Activated naive CD4-positive, alpha-beta T cell treated with anti-CD3 and anti-CD28 coated beads, Interleukin-2, amount 10 ng/mL, durations not matched to agents 7 days and 5 days (primary cell): ENCODE measurements around the gene ITGB5.

ENCODE experiments used
- CTCF ChIA-PET: fragments of 350-600 bp; sonication (Branson Sonifier 250); formaldehyde crosslinking; loops from one replicate; lab custom pipeline; 2021; ENCODE audit warnings: antibody characterized with exemption; lab: Charles Lee
- DNase-seq: peaks from one replicate; pipeline ENCODE4 v3.0.0-alpha.2; 2020
- H3K27ac Mint-ChIP-seq: one replicate; pipeline ENCODE4 v1.8.0; 2021; ENCODE audit warnings: mild to moderate bottlenecking, moderate library complexity, mixed read lengths
- H3K27me3 Mint-ChIP-seq: one replicate; pipeline ENCODE4 v1.8.0; 2021; ENCODE audit warnings: mild to moderate bottlenecking, mixed read lengths
- H3K36me3 Mint-ChIP-seq: one replicate; pipeline ENCODE4 v1.8.0; 2021; ENCODE audit warnings: mixed read lengths
- H3K4me1 Mint-ChIP-seq: one replicate; pipeline ENCODE4 v1.8.0; 2021; ENCODE audit warnings: mixed read lengths
- H3K4me3 Mint-ChIP-seq: one replicate; pipeline ENCODE4 v1.8.0; 2021; ENCODE audit warnings: mild to moderate bottlenecking, moderate library complexity, mixed read lengths
- H3K9me3 Mint-ChIP-seq: one replicate; pipeline ENCODE4 v1.8.0; 2021; ENCODE audit warnings: mixed read lengths

Gene ITGB5, protein sequence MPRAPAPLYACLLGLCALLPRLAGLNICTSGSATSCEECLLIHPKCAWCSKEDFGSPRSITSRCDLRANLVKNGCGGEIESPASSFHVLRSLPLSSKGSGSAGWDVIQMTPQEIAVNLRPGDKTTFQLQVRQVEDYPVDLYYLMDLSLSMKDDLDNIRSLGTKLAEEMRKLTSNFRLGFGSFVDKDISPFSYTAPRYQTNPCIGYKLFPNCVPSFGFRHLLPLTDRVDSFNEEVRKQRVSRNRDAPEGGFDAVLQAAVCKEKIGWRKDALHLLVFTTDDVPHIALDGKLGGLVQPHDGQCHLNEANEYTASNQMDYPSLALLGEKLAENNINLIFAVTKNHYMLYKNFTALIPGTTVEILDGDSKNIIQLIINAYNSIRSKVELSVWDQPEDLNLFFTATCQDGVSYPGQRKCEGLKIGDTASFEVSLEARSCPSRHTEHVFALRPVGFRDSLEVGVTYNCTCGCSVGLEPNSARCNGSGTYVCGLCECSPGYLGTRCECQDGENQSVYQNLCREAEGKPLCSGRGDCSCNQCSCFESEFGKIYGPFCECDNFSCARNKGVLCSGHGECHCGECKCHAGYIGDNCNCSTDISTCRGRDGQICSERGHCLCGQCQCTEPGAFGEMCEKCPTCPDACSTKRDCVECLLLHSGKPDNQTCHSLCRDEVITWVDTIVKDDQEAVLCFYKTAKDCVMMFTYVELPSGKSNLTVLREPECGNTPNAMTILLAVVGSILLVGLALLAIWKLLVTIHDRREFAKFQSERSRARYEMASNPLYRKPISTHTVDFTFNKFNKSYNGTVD

GRCh38 chr3:124887177-124887931 is at the start of gene ITGB5:
ITGB5 (minus strand) TSS chr3:124887365; CDS start chr3:124887000, 365 bp downstream.
- peak; percentile 42 for DNase-seq
- CTCF ChIA-PET = interaction anchor here (1.3 kb wide), 1 partner anchor 126 kb away, joined by 3 read pairs; no protein-coding TSS in a partner anchor

GRCh38 chr3:124935794-124936542 is 48.8 kb upstream of the ITGB5 start:
- DNase-seq = no peak
- Mint-ChIP-seq H3K27ac (no peak overlapping the region), H3K9me3 (no peaks in the 10 kb centered on the region), H3K36me3 (no peaks in the 10 kb centered on the region), H3K27me3 (peaks cover 40% of the 10 kb centered on the region), H3K4me3 (no peak overlapping the region), H3K4me1 (no peaks in the 10 kb centered on the region)
- CTCF ChIA-PET = no interaction called here

More at GRCh38 chr3:124887177-124887931, at the start of gene ITGB5:
- Mint-ChIP-seq H3K27ac (no peak within 1 kb of the TSS), H3K27me3 (peaks cover 85% of the 10 kb centered on the region), H3K4me3 (peak within 1 kb of the TSS; percentile 60), H3K36me3 (peaks cover 3% of the 10 kb centered on the region), H3K9me3 (no peaks in the 10 kb centered on the region), H3K4me1 (peaks cover 10% of the 10 kb centered on the region)

DNA sequence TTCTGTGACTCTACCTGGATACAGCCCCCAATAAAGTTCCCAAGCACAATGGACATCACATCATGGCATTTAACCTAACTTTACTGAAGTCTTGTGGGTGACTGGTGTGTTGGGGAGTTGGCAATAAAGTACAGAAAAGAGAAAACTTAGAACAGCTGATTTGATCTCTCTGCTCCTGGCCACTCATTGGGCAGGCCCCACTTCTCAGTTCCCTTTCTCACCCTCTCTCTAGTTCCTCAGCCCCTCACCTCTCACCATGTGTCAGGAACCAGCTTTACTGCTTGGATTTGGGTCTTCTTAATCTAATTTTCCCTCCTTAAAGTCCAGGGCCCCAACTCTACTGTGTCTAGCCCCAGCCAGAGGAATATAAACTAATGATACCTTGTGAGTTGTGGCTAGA is 48.1 kb upstream of the ITGB5 start:
- Mint-ChIP-seq H3K4me1 (no peaks in the 10 kb centered on the region), H3K36me3 (no peaks in the 10 kb centered on the region), H3K9me3 (no peaks in the 10 kb centered on the region), H3K4me3 (no peak overlapping the region), H3K27me3 (peaks cover 42% of the 10 kb centered on the region), H3K27ac (no peak overlapping the region)
- CTCF ChIA-PET = no interaction called here
- no peak for DNase-seq

DNA sequence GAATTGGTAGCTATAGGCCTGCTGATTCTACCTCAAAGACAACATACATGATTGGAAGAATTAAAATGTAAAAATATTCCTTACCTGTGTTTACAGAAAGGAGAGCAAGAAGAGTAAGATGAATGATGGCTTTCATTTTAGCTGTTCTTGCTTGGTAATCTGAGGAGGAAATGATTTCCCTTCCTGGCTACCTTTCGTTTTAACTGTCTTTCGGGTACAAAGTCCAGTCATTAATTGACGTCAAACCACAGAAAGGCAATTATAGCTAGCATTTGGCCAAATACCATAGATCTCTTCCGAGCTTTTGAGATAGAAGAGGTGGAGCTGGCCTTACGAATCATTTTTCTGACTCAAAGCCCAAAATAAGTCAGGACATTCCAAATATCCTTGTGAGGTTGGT is 47.4 kb upstream of the ITGB5 start, which contains the start of gene MUC13:
MUC13 (minus strand) TSS at position 175 of the 400 bp plus-strand sequence; CDS start at position 136, 39 bp downstream.
- no peaks in the 10 kb centered on the region for H3K9me3 Mint-ChIP-seq
- DNase-seq = no peak
- CTCF ChIA-PET = interaction anchor here (0.6 to 1.1 kb wide), 3 partner anchors 10 to 27 kb away, joined by 3 to 4 read pairs (median 4); no protein-coding TSS in a partner anchor
- no peak within 1 kb of the TSS for H3K4me3 Mint-ChIP-seq
- H3K4me1 Mint-ChIP-seq = no peaks in the 10 kb centered on the region
- H3K27ac Mint-ChIP-seq = no peak within 1 kb of the TSS
- H3K36me3 Mint-ChIP-seq = no peaks in the 10 kb centered on the region
- peaks cover 41% of the 10 kb centered on the region for H3K27me3 Mint-ChIP-seq

- peaks cover 38% of the 10 kb centered on the region for H3K27me3 Mint-ChIP-seq
- H3K27ac Mint-ChIP-seq = no peak overlapping the region
- peaks cover 6% of the 10 kb centered on the region for H3K4me1 Mint-ChIP-seq
- H3K9me3 Mint-ChIP-seq = no peaks in the 10 kb centered on the region
- no peak overlapping the region for H3K4me3 Mint-ChIP-seq
- CTCF ChIA-PET = interaction anchor here (0.5 to 2.6 kb wide), 10 partner anchors 58 to 656 kb away, joined by 3 to 21 read pairs (median 4); no protein-coding TSS in a partner anchor
- no peaks in the 10 kb centered on the region for H3K36me3 Mint-ChIP-seq
- peak; percentile 78 for DNase-seq
Observed at GRCh38 chr3:124928333-124929202, 41.4 kb upstream of the ITGB5 start.

- DNase-seq = no peak
- Mint-ChIP-seq H3K27me3 (peaks cover 38% of the 10 kb centered on the region), H3K27ac (no peak overlapping the region), H3K9me3 (no peaks in the 10 kb centered on the region), H3K36me3 (no peaks in the 10 kb centered on the region), H3K4me1 (peaks cover 6% of the 10 kb centered on the region), H3K4me3 (no peak overlapping the region)
- CTCF ChIA-PET = interaction anchor here (0.7 to 2.6 kb wide), 10 partner anchors 31 to 657 kb away, joined by 3 to 21 read pairs (median 4); no protein-coding TSS in a partner anchor
Observed at GRCh38 chr3:124927574-124928045, 40.4 kb upstream of the ITGB5 start.

GRCh38 chr3:124926426-124927101 is 39.4 kb upstream of the ITGB5 start:
- CTCF ChIA-PET = interaction anchor here (0.8 to 1.9 kb wide), 4 partner anchors 30 to 511 kb away, joined by 3 to 7 read pairs (median 4); no protein-coding TSS in a partner anchor
- peaks cover 40% of the 10 kb centered on the region for H3K27me3 Mint-ChIP-seq
- no peak overlapping the region for H3K27ac Mint-ChIP-seq
- no peak overlapping the region for H3K4me3 Mint-ChIP-seq
- no peaks in the 10 kb centered on the region for H3K36me3 Mint-ChIP-seq
- peaks cover 6% of the 10 kb centered on the region for H3K4me1 Mint-ChIP-seq
- no peak for DNase-seq
- no peaks in the 10 kb centered on the region for H3K9me3 Mint-ChIP-seq

DNA sequence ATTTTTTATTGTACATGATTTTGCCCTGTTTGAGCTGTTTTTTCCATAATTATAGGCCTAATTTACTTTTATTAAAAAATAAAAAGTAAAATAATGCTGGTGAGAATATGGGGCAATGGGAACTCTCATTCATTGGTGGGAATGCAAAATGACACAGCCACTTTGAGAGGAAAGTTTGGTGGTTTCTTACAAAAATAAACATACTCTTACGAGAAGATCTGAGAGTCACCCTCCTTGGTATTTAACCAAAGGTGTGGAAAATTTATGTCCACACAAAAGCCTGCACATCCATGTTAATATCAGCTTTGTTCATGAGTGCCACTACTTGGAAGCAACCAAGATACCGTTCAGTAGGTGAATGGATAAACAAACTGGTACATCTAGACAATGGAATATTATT is 37.6 kb upstream of the ITGB5 start:
- H3K27me3 Mint-ChIP-seq = peaks cover 42% of the 10 kb centered on the region
- no peak for DNase-seq
- no peak overlapping the region for H3K4me3 Mint-ChIP-seq
- CTCF ChIA-PET = interaction anchor here (0.5 to 1.4 kb wide), 7 partner anchors 10 to 657 kb away, joined by 3 to 4 read pairs (median 3); partner anchors contain the start of gene MUC13
- H3K4me1 Mint-ChIP-seq = peaks cover 6% of the 10 kb centered on the region
- H3K27ac Mint-ChIP-seq = no peak overlapping the region
- no peaks in the 10 kb centered on the region for H3K36me3 Mint-ChIP-seq
- H3K9me3 Mint-ChIP-seq = no peaks in the 10 kb centered on the region

GRCh38 chr3:124923833-124924232 is 36.7 kb upstream of the ITGB5 start:
- no peak overlapping the region for H3K27ac Mint-ChIP-seq
- H3K9me3 Mint-ChIP-seq = no peaks in the 10 kb centered on the region
- no peak overlapping the region for H3K4me3 Mint-ChIP-seq
- CTCF ChIA-PET = interaction anchor here (1.0 to 1.4 kb wide), 5 partner anchors 11 to 658 kb away, joined by 3 to 4 read pairs (median 4); partner anchors contain the start of gene MUC13
- peaks cover 6% of the 10 kb centered on the region for H3K4me1 Mint-ChIP-seq
- H3K27me3 Mint-ChIP-seq = peaks cover 35% of the 10 kb centered on the region
- no peak for DNase-seq
- H3K36me3 Mint-ChIP-seq = no peaks in the 10 kb centered on the region

GRCh38 chr3:124920718-124921117 is 33.6 kb upstream of the ITGB5 start:
- H3K36me3 Mint-ChIP-seq = no peaks in the 10 kb centered on the region
- no peak for DNase-seq
- no peaks in the 10 kb centered on the region for H3K4me1 Mint-ChIP-seq
- no peak overlapping the region for H3K4me3 Mint-ChIP-seq
- no peak overlapping the region for H3K27ac Mint-ChIP-seq
- no peaks in the 10 kb centered on the region for H3K9me3 Mint-ChIP-seq
- peaks cover 42% of the 10 kb centered on the region for H3K27me3 Mint-ChIP-seq
- CTCF ChIA-PET = interaction anchor here (0.7 kb wide), 2 partner anchors 14 to 504 kb away, joined by 3 to 4 read pairs; partner anchors contain the start of gene MUC13

DNA sequence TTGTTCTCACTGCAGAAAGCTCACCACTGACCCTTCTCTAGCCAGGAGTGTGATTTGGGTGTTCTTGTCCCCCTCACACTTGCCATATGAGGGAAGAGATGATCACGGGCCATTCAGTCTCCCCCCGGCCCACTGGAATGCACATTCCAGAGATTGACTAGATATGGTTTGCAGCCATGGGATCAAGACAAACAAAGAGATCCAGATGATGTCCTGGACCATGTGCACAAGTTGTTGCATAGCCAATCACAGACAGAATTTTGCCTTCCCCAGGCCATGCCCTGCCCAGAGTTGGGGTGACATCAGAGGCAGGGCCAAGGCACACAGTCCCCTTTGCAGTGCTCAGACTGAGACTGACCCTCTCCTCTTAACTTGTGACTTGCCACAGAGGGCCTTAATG is 32.6 kb upstream of the ITGB5 start:
- Mint-ChIP-seq H3K27me3 (peaks cover 42% of the 10 kb centered on the region), H3K27ac (no peak overlapping the region), H3K4me1 (no peaks in the 10 kb centered on the region), H3K36me3 (no peaks in the 10 kb centered on the region), H3K4me3 (no peak overlapping the region), H3K9me3 (no peaks in the 10 kb centered on the region)
- CTCF ChIA-PET = no interaction called here
- DNase-seq = no peak
